AG04449 (cell line): Measurements from ENCODE around the gene THAP3.
"Not testable (repeated sequence)": the region's sequence is repeated elsewhere in the genome, so short reads cannot be mapped to it uniquely, and the experiment has no call there.

Experiments
- CTCF ChIA-PET: fragments of 350-600 bp; formaldehyde crosslinking; extraction: SDS; loops from one replicate; lab custom pipeline; 2021; ENCODE audit warnings: antibody characterized with exemption; lab: Yijun Ruan, JAX
- POLR2A ChIA-PET: fragments of 400-600, 350-600 bp; formaldehyde crosslinking; extraction: SDS; loops from one replicate; lab custom pipeline; 2020; ENCODE audit warnings: antibody characterized with exemption, inconsistent platforms; lab: Yijun Ruan, JAX
- DNase-seq: peaks from one replicate; pipeline ENCODE4 v3.0.0-alpha.2; 2010; ENCODE audit warnings: low read depth, low spot score
- H3K4me3 ChIP-seq: 2 replicates; pipeline ENCODE4 v1.5.1; 2011; ENCODE audit warnings: low read depth, mild to moderate bottlenecking, control low read depth, low read length
- CTCF ChIP-seq: IDR thresholded peaks from one replicate; pipeline ENCODE4 v1.5.1; 2011; ENCODE audit warnings: mild to moderate bottlenecking, moderate library complexity, low read length, control low read depth, inconsistent platforms; ENCODE audit not compliant: insufficient read depth; ENCODE audit errors: missing control alignments

The THAP3 gene

GRCh38 chr1:6632588-6633514, 8.2 kb downstream of the THAP3 start:
- CTCF ChIA-PET, result interaction anchor here (1.0 to 7.6 kb wide), 4 partner anchors 13 to 147 kb away, joined by 3 to 69 read pairs (median 4); partner anchors contain the start of gene NOL9
- TF ChIP-seq CTCF, result no peak
- POLR2A ChIA-PET, result no interaction called here
- DNase-seq, result no peak
- no peak overlapping the region for H3K4me3 ChIP-seq

- no peak overlapping the region for H3K4me3 ChIP-seq
- ChIA-PET CTCF (interaction anchor here (0.6 to 7.6 kb wide), 9 partner anchors 9 to 144 kb away, joined by 3 to 69 read pairs (median 3); partner anchors contain the start of genes NOL9 and TAS1R1), POLR2A (no interaction called here)
- DNase-seq, result no peak
- TF ChIP-seq CTCF, result peak; percentile 66
Observed at GRCh38 chr1:6634371-6635052, 9.8 kb downstream of the THAP3 start.

GRCh38 chr1:6635161-6635909, 10.7 kb downstream of the THAP3 start:
- DNase-seq, result no peak
- CTCF ChIA-PET, result interaction anchor here (0.6 to 7.6 kb wide), 9 partner anchors 9 to 145 kb away, joined by 3 to 69 read pairs (median 3); partner anchors contain the start of genes NOL9 and TAS1R1
- no peak for TF ChIP-seq CTCF
- H3K4me3 ChIP-seq, result no peak overlapping the region
- POLR2A ChIA-PET, result no interaction called here

GRCh38 chr1:6635910-6636760, 11.5 kb downstream of the THAP3 start:
- TF ChIP-seq CTCF, result no peak
- ChIA-PET CTCF (interaction anchor here (0.8 to 7.6 kb wide), 3 partner anchors 10 to 150 kb away, joined by 3 to 69 read pairs (median 6); partner anchors contain the start of genes NOL9 and TAS1R1), POLR2A (no interaction called here)
- DNase-seq, result no peak
- no peak overlapping the region for H3K4me3 ChIP-seq

GRCh38 chr1:6636778-6637177, 12.1 kb downstream of the THAP3 start:
- not testable (repeated sequence) for H3K4me3 ChIP-seq, DNase-seq
- CTCF ChIA-PET, result interaction anchor here (0.8 to 7.6 kb wide), 3 partner anchors 9 to 151 kb away, joined by 3 to 69 read pairs (median 4); no protein-coding TSS in a partner anchor
- POLR2A ChIA-PET, result interaction anchor here (0.6 kb wide), 1 partner anchor 12 kb away, joined by 3 read pairs; no protein-coding TSS in a partner anchor
